COLO829 (cell line): ENCODE results near the gene SNRPF.
"Not testable (repeated sequence)": the region's sequence is repeated elsewhere in the genome, so short reads cannot be mapped to it uniquely, and the experiment has no call there.

Source experiments
- DNase-seq: peaks from one replicate; pipeline ENCODE4 v3.0.0; 2012; ENCODE audit warnings: low spot score

The SNRPF gene

DNA sequence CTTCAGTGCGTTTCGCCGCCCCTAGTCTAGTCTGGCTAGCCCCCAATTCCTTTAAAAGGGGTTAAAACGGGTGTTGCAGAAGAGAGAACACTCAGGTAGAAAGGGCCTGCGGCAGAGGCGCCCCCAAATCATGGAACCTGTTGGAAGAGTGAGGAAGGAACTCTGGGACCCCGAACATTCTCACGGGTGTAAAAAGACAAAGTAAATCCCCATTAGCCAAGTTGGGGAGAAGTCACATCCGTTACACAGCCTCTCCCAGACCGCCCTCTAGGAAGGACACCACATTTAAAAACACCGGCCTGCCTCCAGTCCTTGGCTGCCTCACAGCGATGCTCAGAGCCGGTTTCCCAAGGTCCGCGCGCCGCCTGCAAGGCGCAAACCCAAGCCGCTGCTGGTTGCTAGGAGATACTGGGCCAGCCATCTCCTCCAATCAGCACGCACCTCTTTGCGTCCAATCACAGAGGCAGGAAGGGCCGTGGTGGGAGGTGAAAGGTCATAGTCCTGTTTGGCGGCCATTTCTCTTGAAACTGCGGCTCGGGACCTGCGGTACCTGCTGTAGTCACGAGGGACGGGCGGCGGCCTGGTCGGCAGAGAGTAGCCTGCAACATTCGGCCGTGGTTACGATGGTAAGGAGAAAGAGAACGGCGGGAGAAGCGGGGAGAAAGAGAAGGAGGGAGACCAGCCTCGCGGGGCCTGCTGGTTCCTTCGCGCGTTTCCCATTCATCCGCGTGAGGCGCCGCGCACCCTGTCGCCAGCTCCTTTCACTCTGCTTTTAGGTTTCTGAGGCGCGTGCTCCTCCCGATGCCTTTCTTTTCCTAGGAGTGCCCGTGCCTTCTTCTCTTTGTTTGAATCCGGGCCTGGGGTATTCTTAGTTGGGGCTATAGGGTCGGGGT is at the start of gene SNRPF:
TSS of gene SNRPF (plus strand) at position 502 of the 893 bp plus-strand sequence. CDS start at position 624, 122 bp downstream.
- peak; percentile 100 for DNase-seq

DNA sequence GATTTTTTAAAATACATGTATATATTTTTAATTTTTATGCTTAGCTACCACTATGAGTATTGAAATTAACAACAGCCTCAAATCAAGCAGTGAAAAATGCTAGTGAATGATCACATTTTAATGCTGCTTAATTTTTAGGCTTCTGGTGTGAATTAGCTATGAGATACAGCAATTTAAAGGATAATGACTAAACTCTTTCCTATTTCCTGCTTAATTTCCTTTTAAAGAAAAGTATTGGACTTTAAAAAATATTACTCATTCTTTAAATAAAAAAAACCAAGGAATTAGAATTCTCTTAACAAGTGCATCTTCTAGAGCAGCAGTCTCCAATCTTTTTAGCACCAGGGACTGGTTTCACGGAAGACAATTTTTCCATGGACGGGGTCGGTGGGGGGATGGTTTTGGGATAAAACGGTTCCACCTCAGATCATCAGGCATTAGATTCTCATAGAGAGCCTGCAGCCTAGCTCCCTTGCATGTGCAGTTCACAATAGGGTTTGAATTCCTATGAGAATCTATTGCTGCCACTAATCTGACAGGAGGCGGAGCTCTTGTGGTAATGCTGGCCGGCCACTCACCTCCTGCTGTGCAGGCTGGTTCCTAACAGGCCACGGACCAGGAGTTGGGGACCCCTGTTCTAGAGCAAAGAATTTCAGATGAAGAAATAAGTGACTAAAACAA is 49.6 kb upstream of the SNRPF start:
- DNase-seq = no peak

DNA sequence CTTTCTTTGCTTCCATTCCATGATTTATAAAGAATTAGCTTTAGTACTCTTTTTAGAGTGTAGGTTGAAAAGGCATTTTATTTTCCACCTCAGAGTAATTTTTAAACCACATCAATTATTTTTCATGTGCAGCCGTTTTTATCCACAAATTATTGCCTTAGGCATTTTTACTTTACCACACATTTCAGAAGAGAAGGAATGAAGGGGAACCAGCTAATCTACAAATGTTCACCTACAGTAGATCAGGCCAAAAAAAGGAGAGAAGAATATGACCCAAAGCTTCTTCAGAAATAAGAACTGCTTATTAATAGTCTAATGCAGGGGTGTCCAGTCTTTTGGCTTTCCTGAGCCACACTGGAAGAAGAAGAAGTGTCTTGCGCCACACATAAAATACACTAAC is 48.3 kb upstream of the SNRPF start:
- DNase-seq = no peak

DNA sequence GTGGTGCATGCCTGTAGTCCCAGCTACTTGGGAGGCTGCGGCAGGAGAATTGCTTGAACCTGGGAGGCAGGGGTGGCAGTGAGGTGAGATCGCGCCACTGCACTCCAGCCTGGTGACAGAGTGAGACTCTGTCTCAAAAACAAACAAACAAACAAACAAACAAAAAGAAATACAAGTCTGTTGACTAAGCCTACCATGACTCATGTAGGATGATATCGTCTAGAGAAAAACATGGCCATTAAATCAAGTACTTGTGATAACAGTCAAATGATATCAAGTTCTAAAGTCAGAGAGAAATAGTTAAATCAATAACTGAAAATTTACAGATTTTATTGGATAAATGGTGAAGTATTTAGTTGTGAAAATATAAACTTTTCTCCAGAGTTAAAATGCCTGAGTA is 46.6 kb upstream of the SNRPF start:
- not testable (repeated sequence) for DNase-seq

DNA sequence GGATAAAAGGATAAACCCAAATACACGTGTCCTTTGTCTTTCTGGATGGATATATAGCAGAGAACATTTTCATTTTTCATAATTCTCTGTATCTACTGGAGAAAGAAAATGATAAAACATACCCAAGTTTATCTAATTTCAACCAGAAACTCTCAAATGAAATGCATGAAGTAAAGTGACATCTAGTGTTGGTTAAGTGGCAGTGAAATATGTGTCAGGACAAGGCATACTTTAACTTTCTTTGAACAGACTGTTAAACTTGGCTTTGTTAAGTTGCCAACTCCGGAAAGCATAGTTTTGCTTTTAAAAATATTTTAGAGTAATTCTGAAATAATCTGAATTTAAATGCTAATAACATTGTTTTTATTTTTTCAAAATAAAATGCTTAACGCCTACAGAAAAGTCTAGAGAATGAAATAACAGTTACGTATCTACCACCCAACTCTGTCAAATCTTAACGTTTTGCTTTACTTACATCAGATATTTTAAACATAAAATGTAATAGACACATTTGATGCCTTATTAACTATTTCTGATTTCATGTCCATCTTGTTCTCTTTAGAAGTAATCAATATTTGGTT is 43.0 kb upstream of the SNRPF start:
- peak; percentile 44 for DNase-seq

DNA sequence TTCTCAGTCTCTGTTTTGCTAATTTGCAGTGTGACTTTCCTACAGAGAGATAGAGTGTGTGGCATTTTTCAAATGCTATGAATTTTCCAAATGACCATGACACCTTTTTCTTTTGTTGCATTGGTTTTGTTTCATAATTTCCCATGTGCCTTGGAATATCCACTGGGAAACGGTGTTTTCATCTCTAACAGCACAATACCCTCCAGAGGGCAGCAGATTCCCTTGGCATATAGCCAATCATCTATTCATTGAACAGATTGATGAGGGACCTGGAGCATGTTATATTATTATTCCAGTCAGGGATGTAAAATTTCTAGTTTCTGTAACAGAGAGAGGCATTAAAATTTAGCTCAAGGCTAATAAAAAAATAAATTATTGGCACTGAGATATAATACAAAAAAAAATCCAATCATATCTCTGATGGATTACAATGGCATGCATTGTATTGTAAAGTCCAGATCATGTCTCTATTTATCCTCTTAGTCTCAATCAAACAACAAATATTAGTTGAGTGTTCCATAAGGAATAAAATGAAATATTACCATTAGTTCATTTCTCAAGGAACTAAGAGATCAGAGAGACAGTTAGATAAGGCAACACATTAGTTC is 38.6 kb upstream of the SNRPF start:
- peak; percentile 64 for DNase-seq

DNA sequence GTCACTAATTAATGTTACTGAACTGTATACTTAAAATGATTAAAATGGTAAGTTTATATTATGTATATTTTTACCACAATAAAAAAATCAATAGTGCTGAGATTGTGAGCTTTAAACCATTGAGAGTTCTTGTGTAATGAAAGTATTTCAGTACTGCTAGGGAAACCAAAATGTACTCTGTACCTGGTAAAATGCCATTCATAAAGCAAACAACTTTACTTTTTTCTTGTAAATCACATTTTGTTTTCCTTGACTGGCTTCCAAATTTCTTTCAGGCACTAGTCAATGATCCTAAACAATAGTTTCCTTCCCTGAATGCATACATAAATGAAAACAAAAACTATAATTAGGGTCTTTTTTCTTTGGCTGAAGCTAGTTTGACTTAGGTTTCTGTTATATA is 29.4 kb upstream of the SNRPF start:
- no peak for DNase-seq

DNA sequence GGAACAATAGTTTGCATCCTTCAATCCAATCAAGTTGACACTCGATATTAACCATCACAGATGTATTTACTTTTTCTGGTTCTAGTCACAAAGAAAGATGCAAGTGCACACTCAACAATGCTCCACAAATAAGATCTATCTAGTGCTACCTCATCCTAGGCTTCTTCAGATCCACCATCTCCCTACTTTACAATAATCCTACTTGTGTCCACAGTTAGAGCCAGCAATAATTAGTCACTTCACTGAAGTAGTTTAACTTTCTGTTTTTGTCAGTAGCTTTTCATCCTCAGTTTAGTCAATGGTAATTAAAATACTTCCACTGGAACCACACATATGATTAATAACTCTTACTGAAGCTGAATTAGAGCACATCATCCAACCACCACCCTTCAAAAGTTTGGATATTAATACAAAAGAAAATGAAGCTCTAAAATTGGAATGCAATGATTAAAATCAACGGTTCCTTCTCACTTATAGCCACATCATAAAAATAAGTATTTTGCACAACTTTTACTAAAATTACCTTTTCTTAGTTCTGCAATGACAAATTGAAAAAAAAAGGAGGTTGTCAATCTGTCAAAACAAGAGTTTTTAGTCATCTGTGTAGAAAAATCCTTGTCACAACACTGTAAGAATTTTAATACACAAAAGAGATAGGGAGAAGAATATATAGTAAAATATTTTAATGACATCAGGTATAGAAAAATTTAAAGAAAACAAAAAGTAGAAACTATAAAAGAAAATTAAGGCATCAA is 28.2 kb upstream of the SNRPF start:
- no peak for DNase-seq

DNA sequence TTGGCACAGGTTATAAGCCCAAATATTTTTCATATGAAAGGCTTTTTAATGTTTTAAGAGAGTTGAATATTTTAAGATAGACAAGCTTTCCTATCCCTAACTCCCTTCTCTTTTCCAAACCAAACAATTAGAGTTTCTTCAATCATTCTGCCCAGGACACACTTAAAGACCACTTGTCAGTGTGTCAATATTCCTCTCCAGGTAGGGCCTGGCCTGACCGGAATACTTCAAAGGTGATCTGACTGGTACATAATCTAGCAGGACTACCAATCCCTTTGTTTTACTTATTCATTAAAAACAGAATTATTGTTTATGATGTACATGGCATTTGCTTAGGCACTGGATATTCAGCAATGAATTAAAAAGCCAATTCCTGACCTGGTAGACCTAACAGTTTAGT is 24.2 kb upstream of the SNRPF start:
- no peak for DNase-seq

DNA sequence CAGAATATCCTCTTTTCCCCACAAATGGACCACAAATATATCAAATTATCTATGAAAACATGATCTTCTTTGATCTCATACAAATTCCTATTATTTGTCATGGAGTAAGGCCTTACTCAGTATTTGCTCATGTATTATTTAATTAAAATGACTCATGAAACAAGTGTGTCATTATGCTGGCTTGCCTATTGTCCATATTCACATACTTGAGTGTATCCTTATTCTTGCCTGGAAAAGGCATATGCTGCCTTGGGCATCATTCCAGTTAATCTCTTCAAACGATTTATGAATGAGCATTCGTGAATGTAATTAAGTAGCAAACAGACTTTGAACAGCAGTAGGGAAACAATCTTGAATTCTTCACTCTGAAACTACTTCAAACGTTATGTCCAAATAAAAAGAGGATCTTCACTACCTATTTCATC is 22.6 kb upstream of the SNRPF start:
- DNase-seq = peak; percentile 61

DNA sequence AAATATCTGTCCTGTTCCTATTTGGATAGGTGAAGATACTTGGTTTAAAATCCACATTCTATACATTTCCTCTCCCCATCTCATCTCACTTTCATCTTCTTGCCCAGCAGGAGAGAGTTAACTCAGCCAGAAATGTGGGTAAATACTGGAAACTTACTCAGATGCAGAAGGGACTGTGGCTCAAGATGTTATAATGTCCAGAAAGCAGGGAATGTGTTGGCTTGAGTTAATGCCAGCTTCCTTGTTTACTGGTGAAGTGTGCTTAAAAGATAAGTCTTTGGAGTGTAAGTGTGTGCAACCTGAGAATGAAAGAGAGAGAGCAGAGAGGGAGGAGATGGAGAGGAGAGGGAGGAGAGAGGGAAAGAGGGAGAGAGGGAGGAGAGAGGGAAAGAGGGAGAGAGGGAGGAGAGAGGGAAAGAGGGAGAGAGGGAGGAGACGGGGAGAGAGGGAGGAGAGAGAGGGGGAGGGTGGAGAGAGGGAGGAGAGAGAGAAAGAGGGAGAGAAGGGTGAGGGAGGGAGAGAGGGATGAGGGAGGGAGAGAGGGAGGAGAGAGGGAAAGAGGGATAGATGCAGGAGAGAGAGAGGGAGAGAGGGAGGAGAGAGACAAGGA is 22.0 kb upstream of the SNRPF start:
- no peak for DNase-seq

DNA sequence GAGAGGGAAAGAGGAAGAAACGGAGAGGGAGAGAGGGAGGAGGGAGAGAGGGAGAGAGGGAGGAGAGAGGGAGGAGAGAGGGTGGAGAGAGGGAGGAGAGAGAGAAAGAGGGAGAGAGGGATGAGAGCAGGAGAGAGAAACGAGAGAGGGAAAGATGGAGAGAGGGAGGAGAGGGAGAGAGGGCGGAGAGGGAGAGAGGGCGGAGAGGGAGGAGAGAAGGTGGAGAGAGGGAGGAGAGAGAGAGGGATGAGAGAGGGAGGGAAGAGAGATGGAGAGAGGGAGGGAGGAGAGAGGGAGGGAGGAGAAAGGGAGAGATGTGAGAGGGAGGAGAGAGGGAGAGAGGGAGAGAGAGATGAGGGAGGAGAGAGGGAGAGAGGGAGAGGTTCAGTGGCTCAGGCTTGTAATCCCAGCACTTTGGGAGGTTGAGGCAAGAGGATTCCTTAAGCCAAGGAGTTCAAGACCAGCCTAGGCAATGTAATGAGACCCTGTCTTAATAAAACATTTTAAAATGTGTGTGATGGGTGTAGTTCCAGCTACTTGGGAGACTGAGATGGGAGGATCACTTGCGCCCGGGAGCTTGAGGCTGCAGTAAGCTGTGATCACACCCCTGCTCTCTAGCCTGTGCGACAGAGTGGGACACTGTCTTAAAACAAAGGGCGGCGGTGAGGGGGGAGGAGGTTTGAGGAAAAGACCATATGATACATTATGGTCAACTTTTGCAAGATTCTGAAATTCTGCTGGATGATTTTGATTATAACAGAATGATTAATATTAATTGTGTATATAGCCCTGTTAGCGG is 21.3 kb upstream of the SNRPF start:
- DNase-seq = no peak

DNA sequence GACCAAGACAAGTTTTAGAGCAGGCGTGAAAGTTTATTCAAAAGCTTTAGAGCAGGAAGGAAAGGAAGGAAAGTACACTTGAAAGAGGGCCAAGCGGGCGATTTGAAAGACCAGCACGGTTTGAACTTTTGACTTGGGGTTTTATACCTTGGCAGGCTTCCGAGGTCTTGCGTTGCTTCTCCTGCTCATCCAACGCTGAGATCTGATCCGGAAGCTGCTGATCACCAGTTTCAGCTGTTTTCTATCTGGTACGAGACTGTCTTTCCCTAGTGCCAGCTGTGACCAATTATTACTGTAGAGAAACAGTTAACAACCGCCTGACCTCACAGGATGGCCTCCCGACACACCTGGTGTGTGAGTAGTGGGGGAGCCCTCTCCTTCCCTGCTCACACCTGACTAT is 20.6 kb upstream of the SNRPF start:
- no peak for DNase-seq

DNA sequence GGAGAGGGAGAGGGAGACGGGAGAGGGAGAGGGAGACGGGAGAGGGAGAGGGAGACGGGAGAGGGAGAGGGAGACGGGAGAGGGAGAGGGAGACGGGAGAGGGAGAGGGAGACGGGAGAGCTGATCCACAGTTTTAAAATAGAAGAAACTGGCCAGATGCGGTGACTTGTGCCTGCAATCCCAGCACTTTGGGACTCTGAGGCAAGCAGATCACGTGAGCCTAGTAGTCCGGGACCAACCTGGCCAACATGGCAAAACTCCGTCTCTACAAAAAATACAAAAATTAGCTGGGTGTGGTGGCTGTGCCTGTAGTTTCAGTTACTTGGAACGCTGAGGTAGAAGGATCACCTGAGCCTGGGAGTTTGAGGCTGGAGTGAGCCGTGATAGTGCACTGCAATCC is 16.3 kb upstream of the SNRPF start:
- not testable (repeated sequence) for DNase-seq

DNA sequence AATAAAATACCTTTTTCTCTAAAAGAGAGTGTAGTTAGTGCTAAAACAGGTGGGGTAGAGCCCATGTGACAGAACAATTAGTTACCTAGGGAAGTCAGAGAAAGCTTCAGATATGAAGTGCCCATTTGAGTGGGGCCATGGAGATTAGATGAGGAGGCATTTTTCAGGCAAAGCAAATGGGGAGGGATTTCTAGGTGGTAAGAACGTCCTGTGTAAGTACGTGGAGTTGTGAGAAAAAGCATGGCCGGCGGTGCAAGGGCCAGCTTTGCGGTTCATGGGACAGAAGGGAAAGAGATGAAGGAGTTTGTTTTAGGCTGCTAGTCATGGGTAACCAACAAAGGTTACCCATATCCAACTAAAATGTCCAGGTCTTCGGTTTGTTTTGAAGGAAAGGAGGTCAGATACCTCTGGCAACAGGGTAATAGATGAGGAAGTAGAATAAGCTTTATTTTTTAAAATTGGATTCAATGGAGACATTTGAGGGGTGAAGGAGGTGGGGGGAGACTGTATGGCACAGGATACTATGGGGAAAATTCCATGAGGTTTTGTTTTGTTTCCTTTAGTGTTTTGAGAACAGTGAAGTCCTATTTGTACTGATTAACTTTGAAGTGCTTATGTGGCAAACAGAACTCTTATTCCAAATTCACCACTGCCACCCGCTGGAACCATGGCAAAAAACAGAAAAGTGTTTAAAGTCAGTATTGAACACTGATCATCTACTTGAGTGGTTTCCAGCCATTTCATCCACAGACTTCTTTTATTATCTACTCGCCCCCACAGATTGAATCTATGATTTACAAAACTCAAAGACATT is 10.0 kb upstream of the SNRPF start:
- peak; percentile 35 for DNase-seq

DNA sequence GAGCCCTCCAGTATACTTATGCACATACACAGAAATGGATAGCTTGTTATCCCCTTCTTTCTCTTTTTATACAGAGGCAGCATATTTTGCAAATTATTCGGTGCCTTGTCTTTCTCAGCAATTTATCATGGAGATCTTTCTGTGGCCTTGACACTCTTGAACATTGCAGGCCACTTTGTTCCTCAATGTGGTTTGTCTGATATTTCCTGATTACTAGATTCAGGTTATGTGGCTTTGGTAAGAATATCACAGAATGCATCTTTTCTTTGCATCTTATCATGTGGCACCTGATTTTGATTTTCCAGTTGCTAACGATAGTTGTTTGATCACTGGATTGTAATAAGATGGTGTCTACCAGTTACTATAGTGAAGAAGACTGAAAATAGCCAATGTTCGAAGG is 7.1 kb upstream of the SNRPF start:
- no peak for DNase-seq

DNA sequence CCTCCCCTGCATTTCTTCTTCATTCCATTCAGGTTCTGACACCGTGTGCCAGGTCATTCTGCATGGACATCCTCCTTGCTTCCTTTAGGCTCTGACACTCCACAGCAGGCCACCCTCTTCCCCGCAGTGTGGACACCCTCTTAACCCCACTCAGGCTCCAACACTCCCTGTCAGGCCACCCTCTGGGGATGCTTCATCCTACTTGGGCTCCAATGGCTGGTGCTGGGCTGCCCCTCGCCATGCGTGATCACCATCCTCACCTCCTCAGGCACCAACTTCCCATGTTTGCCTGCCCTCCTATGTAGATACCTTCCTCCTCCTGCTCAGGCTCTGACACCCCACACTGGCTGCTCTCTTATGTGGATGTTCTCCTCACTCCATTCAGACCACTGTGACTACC is 6.6 kb upstream of the SNRPF start:
- no peak for DNase-seq

DNA sequence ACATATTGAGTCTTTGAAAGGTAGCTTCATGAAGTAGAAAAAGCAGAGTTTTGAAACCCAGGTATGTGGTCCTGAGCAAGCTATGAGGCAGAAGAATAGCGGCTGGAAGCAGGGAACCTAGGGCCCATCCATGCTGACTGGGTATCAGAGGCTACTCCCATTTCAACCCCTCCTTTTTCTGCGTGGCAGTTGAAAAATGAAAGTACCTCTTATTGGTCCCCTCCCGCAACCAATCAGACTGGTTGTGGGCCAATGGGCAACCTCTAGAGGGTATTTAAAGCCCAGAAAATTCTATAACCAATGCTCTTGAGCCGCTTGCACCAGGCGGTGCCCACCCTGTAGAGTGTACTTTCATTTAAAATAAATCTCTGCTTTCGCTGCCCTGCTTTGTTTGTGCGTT is 1.6 kb upstream of the SNRPF start:
- no peak for DNase-seq

DNA sequence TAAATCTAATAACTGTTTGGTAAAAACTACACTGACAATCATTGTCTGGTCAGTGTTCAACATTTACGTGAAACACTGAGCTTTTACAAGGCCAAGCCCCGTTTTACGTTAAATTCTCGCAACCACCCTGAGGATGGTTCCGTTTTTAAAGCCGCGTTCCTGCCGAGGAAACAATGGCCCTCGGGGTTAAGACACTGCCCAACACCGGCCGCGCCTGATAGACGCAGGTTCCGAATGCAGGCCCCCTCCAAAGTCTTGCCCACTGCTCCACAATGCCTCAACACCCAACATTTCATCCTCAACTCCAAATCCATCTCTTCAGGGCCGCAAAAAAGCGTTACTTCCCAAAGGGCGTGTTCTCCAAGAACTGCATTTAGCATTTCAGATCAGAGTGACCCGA is 953 bp upstream of the SNRPF start:
- no peak for DNase-seq

DNA sequence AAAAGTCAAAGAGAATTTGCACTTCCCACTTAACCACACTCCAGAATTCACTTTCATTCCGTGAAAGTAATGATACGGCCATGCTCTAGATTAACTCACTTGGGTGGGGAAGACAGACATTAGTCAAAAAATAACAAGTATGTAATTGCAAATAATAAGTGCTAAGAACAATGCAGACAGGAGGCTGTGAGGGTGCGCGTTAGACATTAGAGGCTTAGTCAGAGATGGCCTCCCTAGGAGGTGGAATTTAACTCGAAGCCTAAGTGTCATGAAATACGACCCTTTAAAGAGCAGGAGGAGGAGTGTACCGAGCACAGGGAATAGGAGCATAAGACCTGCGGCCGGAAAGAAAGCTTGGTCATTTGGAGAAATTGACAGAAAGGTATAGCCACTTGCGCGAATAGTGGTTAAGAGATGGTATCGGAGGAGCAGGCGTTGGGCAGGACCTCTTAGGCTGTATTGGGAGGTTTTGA is 628 bp downstream of the SNRPF start:
- no peak for DNase-seq
